DND-41 (cell line): ENCODE data around the gene COL4A1.

Experiments
- ATAC-seq: fragments of 200-7000 bp; cut with Tn5 transposase; 3 replicates; pipeline ENCODE4 v1.9.1; 2021; ENCODE audit warnings: low read depth; ENCODE audit not compliant: insufficient read depth
- DNase-seq: peaks from one replicate; pipeline ENCODE4 v3.0.0-alpha.2; 2020
- H2AFZ ChIP-seq: 2 replicates; pipeline ENCODE4 v1.6.0; 2012; ENCODE audit warnings: low read depth, low read length
- H3K27ac ChIP-seq: 2 replicates; pipeline ENCODE4 v1.5.1; 2012; ENCODE audit warnings: low read length, inconsistent platforms
- H3K27me3 ChIP-seq: fragments of 200-600 bp; sonication (generic); 2 replicates; pipeline ENCODE4 v1.6.0; 2012; ENCODE audit warnings: low read length, mild to moderate bottlenecking, inconsistent platforms; ENCODE audit not compliant: insufficient read depth, poor library complexity
- H3K36me3 ChIP-seq: 2 replicates; pipeline ENCODE4 v1.5.1; 2012; ENCODE audit warnings: low read length, inconsistent platforms; ENCODE audit not compliant: insufficient read depth
- H3K4me1 ChIP-seq: 2 replicates; pipeline ENCODE4 v1.5.1; 2012; ENCODE audit warnings: mild to moderate bottlenecking, low read length; ENCODE audit not compliant: insufficient read depth
- H3K4me2 ChIP-seq: 2 replicates; pipeline ENCODE4 v1.6.0; 2012; ENCODE audit warnings: mild to moderate bottlenecking, moderate library complexity, low read length, inconsistent platforms; ENCODE audit not compliant: insufficient read depth
- H3K4me3 ChIP-seq, 2 experiments: fragments of 200-600 bp in 1 of 2; shearing (Covaris generic) in 1 of 2; 2 replicates each; pipeline ENCODE4 v1.5.1; 2012 to 2016; ENCODE audit warnings: inconsistent platforms in 2 of 2, low read length in 2 of 2, mild to moderate bottlenecking in 2 of 2, low read depth in 1 of 2, moderate library complexity in 1 of 2
- H3K79me2 ChIP-seq: 2 replicates; pipeline ENCODE4 v1.6.0; 2012; ENCODE audit warnings: low read length, inconsistent platforms; ENCODE audit not compliant: insufficient read depth
- H3K9ac ChIP-seq: 2 replicates; pipeline ENCODE4 v1.6.0; 2012; ENCODE audit warnings: low read depth, mild to moderate bottlenecking, inconsistent platforms, low read length, moderate library complexity
- H3K9me3 ChIP-seq: 2 replicates; pipeline ENCODE4 v1.5.1; 2012; ENCODE audit warnings: low read length, moderate library complexity, mild to moderate bottlenecking, inconsistent platforms; ENCODE audit not compliant: insufficient read depth, severe bottlenecking
- H4K20me1 ChIP-seq: 2 replicates; pipeline ENCODE4 v1.6.0; 2012; ENCODE audit warnings: low read length; ENCODE audit not compliant: insufficient read depth
- EZH2 ChIP-seq: IDR thresholded peaks from 3 replicates; pipeline ENCODE4 v1.6.1; 2012; ENCODE audit warnings: borderline replicate concordance, low read depth, mild to moderate bottlenecking, moderate library complexity, low read length, inconsistent platforms; ENCODE audit not compliant: severe bottlenecking
- TF ChIP-seq, protein P1 (sequence below): IDR thresholded peaks from 2 replicates; pipeline ENCODE4 v1.5.1; 2012; ENCODE audit warnings: borderline replicate concordance, low read length, moderate library complexity, mild to moderate bottlenecking; ENCODE audit not compliant: poor library complexity, severe bottlenecking; ENCODE audit errors: extremely low read depth

Gene COL4A1

GRCh38 chr13:110349239-110349638 is 42.3 kb upstream of the COL4A1 start:
- Histone ChIP-seq H3K27me3 (peaks cover 35% of the 10 kb centered on the region), H3K4me3 (no peak overlapping the region), H4K20me1 (peaks cover 10% of the 10 kb centered on the region; the same call in 1 of the 2 replicates), H3K4me2 (no peak overlapping the region), H3K4me1 (no peaks in the 10 kb centered on the region), H3K79me2 (no peaks in the 10 kb centered on the region), H3K9ac (no peak overlapping the region), H3K9me3 (no peaks in the 10 kb centered on the region), H3K27ac (no peak overlapping the region), H2AFZ (no peak overlapping the region), H3K36me3 (no peaks in the 10 kb centered on the region)
- no peak for TF ChIP-seq EZH2
- TF ChIP-seq, protein P1, sequence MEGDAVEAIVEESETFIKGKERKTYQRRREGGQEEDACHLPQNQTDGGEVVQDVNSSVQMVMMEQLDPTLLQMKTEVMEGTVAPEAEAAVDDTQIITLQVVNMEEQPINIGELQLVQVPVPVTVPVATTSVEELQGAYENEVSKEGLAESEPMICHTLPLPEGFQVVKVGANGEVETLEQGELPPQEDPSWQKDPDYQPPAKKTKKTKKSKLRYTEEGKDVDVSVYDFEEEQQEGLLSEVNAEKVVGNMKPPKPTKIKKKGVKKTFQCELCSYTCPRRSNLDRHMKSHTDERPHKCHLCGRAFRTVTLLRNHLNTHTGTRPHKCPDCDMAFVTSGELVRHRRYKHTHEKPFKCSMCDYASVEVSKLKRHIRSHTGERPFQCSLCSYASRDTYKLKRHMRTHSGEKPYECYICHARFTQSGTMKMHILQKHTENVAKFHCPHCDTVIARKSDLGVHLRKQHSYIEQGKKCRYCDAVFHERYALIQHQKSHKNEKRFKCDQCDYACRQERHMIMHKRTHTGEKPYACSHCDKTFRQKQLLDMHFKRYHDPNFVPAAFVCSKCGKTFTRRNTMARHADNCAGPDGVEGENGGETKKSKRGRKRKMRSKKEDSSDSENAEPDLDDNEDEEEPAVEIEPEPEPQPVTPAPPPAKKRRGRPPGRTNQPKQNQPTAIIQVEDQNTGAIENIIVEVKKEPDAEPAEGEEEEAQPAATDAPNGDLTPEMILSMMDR, result no peak
- ATAC-seq (no peak), DNase-seq (no peak)

- Histone ChIP-seq H2AFZ (no peak overlapping the region), H4K20me1 (peaks cover 10% of the 10 kb centered on the region; the same call in 1 of the 2 replicates), H3K4me3 (no peak overlapping the region), H3K4me1 (no peaks in the 10 kb centered on the region), H3K27ac (no peak overlapping the region), H3K9me3 (no peaks in the 10 kb centered on the region), H3K4me2 (no peak overlapping the region), H3K36me3 (no peaks in the 10 kb centered on the region), H3K27me3 (peaks cover 38% of the 10 kb centered on the region), H3K79me2 (no peaks in the 10 kb centered on the region), H3K9ac (no peak overlapping the region)
- TF ChIP-seq, protein P1, result no peak
- TF ChIP-seq EZH2, result no peak
- DNase-seq (no peak), ATAC-seq (no peak)
Measured at GRCh38 chr13:110348309-110349105, 41.5 kb upstream of the COL4A1 start.

GRCh38 chr13:110347535-110348308 is 40.8 kb upstream of the COL4A1 start:
- Histone ChIP-seq H3K4me3 (no peak overlapping the region), H3K27ac (no peak overlapping the region), H3K36me3 (no peaks in the 10 kb centered on the region), H3K9ac (no peak overlapping the region), H3K9me3 (no peaks in the 10 kb centered on the region), H3K4me1 (no peaks in the 10 kb centered on the region), H2AFZ (no peak overlapping the region), H3K27me3 (peaks cover 45% of the 10 kb centered on the region), H3K79me2 (no peaks in the 10 kb centered on the region), H4K20me1 (peaks cover 10% of the 10 kb centered on the region; the same call in 1 of the 2 replicates), H3K4me2 (no peak overlapping the region)
- no peak for TF ChIP-seq EZH2
- TF ChIP-seq, protein P1, result no peak
- no peak for DNase-seq
- ATAC-seq, result no peak
